SH-SY5Y (cell line): ENCODE measurements around the gene TLE3.

Experiments
- GATA2 ChIP-seq: IDR thresholded peaks from 2 replicates; pipeline ENCODE4 v1.6.1; 2011; ENCODE audit warnings: mild to moderate bottlenecking, low read depth, low read length
- GATA3 ChIP-seq: IDR thresholded peaks from 2 replicates; pipeline ENCODE4 v1.6.1; 2011; ENCODE audit warnings: low read depth, mild to moderate bottlenecking, low read length, moderate library complexity

The TLE3 gene

DNA sequence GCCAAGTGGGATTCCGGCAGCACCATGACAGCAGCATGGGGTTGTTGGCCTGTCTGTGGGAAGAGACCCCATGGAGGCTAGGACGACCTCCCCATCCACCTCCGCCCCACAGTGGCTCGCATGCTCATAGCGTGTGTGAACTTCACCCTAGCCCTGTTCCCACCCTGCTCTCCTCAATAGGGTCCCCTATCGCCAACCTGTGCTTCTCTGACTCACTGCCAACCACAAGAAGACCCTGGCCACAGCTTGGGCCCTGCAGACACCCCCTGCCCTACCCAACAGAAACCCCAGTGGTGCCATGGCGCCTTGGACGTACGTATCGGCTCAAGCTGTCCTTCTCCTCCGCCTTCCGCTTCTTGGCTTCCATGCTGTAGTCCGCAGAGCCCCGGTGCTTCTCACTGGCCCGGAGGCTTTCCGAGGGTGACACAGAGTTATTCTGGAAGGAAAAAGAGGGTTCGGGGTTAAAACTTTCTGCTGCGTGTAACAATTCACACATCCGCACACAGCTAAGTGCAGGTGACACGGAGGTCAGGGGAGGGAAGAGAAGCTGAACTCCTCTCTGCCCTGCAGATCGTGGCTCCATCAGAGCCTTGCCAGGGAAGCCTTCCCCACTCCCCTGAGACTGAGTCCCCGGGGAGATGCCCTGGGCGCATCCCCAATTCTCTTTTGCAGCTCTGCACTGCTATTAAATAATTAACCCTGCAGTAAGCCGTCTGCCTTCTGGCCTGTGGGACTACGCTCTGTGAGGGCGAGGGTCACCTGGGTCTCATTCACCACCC is 37.3 kb downstream of the TLE3 start:
- TF ChIP-seq GATA2 (no peak), GATA3 (no peak)

DNA sequence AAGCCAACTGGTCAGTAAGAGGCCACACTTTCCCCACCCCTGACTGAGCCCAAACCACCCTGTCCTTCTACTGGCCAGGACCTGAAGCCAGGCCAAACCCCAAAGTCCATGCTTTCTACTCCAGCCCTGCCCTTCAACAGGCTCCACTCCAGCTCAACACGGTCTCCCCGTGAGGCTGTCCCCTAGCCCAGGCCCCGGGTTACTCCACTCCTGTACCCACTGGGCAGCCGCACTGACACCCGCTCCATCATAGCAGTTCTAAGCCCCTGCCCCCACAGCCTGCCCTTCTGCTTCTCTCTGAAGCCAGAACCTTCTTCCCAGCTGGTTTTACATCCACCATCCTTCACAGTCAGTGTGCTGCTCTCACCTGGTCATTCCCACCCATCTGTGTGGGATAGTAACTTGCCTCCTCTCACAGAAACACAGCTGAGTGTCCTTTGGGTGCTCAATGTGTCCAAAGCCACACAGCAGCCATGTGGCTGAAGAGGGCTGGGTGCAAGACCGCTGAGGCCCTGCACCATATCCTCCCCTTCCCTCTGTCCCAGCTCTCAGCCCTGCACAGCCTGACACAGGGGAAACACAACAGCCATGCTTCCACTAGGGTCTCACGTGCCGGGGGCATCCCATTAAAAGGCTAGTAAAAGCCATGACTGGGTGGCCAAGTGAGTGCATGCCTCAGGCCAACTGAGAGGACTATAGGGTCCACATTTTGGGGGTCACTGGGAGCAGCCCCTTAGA is 38.1 kb downstream of the TLE3 start:
- no peak for TF ChIP-seq GATA2
- no peak for TF ChIP-seq GATA3

GRCh38 chr15:70058642-70059360 is 38.9 kb downstream of the TLE3 start:
- TF ChIP-seq GATA3 = no peak
- no peak for TF ChIP-seq GATA2

- TF ChIP-seq GATA3 = no peak
- no peak for TF ChIP-seq GATA2
These were observed 39.6 kb downstream of the TLE3 start for GRCh38 chr15:70057931-70058641.

DNA sequence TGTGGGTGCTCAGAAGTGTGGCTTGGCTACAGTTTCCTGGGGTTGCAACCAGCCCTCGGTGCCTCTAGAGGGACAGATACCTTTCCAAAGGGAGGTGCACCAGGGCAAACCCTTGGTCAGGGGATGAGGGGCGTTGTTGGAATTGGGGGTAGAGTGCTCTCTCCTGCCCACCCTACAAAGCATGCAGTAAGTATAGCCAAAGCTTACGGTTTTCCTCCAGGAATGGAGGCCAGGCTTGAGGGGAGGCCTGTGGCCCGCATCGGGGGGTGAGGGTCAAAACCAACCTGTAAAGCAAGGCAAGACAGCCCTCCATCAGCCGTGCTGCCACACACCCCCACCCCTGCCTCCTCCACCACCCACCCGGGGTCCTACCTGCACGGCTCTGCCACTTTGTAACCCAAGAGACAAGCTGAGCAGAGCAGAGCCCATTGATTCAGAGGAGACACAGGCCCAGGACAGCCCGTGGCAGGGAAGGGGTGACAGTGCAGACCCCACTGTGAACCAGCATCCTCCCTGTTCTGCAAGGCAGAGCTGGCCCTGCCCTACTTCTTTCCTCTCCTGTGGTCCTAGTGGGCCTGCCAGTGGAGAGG is 41.5 kb downstream of the TLE3 start:
- no peak for TF ChIP-seq GATA3
- TF ChIP-seq GATA2 = no peak

DNA sequence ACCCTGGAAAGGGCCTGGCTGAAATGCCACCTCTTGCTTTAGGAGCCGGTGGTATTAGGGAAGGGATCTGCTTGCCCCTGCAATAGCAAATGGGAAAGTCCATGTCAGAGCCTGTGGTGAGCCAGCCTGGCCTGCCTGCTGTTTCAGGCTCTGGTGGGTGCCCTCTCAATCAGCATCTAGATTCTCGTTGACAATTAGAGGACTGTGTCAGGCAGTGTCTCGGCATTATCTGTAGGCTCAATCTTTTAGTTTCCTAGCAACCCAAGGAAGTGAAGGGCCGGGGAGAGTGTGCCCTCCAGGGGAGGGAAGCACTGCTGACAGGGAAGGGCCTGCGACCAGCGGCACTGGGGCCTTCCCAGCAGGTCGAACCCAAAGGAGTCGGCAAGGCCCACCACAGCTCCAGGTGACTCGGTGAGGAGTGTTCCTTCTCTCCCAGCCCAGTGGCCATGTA is 42.1 kb downstream of the TLE3 start:
- no peak for TF ChIP-seq GATA3
- peak; percentile 96 for TF ChIP-seq GATA2

DNA sequence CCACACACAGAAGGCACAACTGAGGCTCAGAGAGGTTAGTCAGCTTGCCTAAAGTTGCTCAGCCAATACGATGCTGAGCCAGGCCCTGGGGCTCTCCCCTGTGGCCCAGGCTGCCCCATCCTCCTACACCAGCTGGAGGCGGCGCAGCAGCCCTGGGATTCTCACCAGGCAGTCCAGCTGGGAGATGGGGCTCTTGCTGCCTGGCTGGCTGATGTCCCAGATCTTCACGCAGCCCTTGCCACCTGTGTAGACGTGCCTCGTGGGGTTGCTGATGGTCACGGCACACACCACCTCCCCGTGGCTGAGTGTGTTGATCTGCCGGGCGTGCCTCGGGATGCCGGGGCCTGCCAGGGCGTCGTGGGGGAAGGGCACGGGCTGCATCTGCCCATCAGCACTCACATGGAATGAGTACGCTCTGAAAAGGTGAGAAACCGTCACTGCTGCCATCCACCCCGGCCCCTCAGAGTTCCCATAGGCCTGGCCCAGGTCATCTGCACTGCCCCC is 42.8 kb downstream of the TLE3 start:
- TF ChIP-seq GATA3 (no peak), GATA2 (no peak)

- no peak for TF ChIP-seq GATA3
- TF ChIP-seq GATA2 = no peak
These were observed 43.4 kb downstream of the TLE3 start for GRCh38 chr15:70054366-70054765.

DNA sequence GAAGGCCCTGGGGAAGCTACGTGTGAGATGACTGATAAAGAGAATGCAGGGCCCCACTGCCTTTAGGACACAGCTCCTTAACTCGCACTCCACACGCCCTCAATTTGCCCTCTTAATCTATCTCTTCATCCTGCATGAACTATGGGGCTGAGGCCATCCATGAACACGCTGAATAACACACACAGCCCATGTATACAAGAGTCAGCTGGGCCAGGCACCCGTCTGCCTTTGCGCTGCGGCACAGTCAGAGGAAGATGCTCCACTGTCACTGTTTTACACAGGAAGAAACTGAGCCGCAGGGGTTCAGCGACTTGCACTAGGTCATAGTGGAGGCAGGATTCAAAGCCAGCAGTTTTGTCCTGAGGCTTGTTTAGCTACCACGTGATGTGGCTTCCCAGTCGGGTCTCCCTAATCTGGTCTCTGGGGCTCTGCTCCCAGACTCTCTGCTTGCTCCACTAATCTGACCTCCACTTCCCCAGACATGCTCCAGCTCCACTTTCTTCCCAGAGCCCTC is 43.9 kb downstream of the TLE3 start:
- no peak for TF ChIP-seq GATA3
- TF ChIP-seq GATA2 = no peak

DNA sequence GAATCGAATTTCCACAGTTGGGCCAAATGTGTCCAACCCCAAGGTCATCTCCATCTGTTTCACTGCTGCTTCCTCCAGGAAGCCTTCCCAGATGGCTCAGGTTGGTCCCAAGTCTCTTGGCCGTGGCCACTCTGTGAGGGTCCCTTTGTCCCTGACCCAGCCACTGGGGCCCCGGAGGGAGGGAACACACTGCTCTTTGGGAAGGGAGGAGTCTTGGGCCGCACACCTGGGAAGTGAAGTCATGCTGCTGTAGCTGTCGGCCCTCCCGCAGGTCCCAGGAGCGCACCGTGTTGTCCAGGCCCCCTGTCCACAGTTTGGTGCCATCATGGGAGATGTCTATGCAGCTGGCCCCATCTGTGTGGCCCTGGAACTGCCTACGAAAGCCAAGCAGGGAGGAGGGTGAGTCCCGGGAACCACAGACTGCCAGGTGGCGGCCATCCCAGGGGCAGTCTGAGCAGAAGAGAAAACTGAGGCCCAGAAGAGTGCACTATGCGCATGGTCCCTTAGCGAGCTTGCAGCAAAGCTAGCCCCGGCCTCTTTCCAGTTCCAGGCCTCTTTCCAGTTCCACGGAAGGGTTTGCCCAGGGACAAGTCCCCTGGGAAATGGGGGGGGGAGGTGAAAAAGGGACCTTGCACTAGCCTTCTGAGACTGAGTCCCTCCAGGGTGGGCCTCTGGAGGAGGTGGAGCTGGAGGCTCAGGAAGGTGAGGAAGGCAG is 44.6 kb downstream of the TLE3 start:
- no peak for TF ChIP-seq GATA3
- TF ChIP-seq GATA2 = no peak

GRCh38 chr15:70051948-70052633 is 45.6 kb downstream of the TLE3 start:
- TF ChIP-seq GATA2 (no peak), GATA3 (no peak)

- TF ChIP-seq GATA3 = no peak
- no peak for TF ChIP-seq GATA2
These were observed 46.7 kb downstream of the TLE3 start for GRCh38 chr15:70050970-70051369.

DNA sequence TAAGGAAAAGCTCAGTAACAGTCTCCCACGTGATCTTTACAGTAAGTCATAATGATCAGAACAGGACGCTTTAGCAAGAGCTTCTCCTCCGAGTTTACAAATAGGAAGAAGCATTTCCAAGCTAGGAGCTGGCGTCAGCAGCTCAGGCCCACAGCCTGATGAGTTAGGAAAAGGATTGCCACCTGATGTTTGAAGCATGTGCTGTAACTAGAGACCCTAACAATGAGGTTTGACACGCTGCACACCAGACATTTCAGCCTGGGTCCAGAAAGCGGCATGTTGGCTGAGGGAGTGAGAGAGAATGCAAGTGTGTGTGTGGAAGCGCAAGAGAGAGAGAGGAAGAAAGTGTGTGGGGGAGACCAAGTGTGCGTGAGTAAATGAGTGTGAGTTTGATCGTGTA is 47.3 kb downstream of the TLE3 start:
- no peak for TF ChIP-seq GATA3
- TF ChIP-seq GATA2 = no peak

DNA sequence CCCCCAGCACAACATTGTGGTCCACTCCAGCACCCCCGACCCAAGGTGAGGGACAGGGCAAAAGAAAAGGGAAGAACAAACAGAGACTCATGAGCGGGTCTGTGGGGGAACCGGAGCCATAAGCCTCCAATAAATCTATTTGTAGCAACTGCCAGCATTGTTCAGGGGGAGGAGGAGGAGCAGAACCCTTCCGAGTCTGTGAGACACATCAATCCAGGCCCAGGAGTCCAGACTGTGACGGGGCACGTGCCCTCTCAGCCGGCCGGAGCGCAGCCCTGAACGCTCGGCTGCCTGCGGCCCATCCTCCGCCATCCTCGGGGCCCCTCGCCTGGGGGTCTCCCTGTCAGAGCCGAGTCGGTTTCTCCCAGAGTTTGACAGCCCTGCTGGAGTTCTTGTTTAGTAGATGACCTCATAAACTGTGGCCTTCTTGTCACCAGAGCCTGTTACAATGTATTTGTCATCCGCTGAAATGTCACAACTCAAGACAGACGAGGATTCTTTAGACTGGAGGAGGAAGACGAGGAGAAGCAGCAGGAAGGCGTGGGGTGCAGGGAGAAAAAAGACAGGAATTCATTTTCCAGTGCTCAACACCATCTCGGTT is 47.9 kb downstream of the TLE3 start:
- TF ChIP-seq GATA2 = no peak
- TF ChIP-seq GATA3 = no peak
